ENCODE measurements around the gene BDH1. TPM values are rescaled to one million over a fixed set of nuclear protein-coding genes. Genes with fewer than 3 reads are reported as not detected.
A peak's percentile ranks its signal among the peaks of the same experiment; 100 is the strongest.

Gene BDH1
- total RNA-seq, 1 experiment from 2014 or later = 38.6 TPM

GRCh38 chr3:197559651-197560050 lies 3.9 kb upstream of the BDH1 start:
- no peak for TF ChIP-seq CTCF (IDR thresholded peaks at IDR 0.05; ENCODE audit: unreplicated experiment)
- BruUV-seq (replicated peaks) = no TSS peak
- no peaks in the 10 kb centered on the region for H3K36me3 Mint-ChIP-seq (ENCODE audit: insufficient read depth, unreplicated experiment)
- H3K4me3 Mint-ChIP-seq (ENCODE audit: unreplicated experiment) = no peak overlapping the region
- peaks cover 4% of the 10 kb centered on the region for H3K4me1 Mint-ChIP-seq (ENCODE audit: insufficient read depth, unreplicated experiment)
- peaks cover 15% of the 10 kb centered on the region for H3K9me3 Mint-ChIP-seq (ENCODE audit: unreplicated experiment)
- no peak overlapping the region for H3K27ac Mint-ChIP-seq (ENCODE audit: low read depth, unreplicated experiment)
- ChIA-PET CTCF (interaction anchor here (0.5 to 1.6 kb wide), 2 partner anchors 40 to 368 kb away, joined by 3 to 4 read pairs; no protein-coding TSS in a partner anchor), POLR2A (no interaction called here)
- intact Hi-C loops (cut with micrococcal nuclease) = no loop called here
- H3K27me3 Mint-ChIP-seq (ENCODE audit: insufficient read depth, unreplicated experiment) = peaks cover 28% of the 10 kb centered on the region
- no peak for DNase-seq (ENCODE audit: unreplicated experiment)

GRCh38 chr3:197554562-197555280 lies 1.0 kb downstream of the BDH1 start:
- intact Hi-C loops (cut with micrococcal nuclease) = loop anchor here (1.0 to 2.0 kb wide), 2 partner anchors 20 to 38 kb away; no protein-coding TSS in a partner anchor
- ChIA-PET CTCF (interaction anchor here (0.6 to 1.5 kb wide), 5 partner anchors 12 to 298 kb away, joined by 3 to 5 read pairs (median 3); no protein-coding TSS in a partner anchor), POLR2A (interaction anchor here (0.6 to 4.9 kb wide), 12 partner anchors 12 to 655 kb away, joined by 3 to 34 read pairs (median 3); no protein-coding TSS in a partner anchor)
- Mint-ChIP-seq H3K36me3 (ENCODE audit: insufficient read depth, unreplicated experiment) (no peaks in the 10 kb centered on the region), H3K27me3 (ENCODE audit: insufficient read depth, unreplicated experiment) (peaks cover 11% of the 10 kb centered on the region), H3K9me3 (ENCODE audit: unreplicated experiment) (no peaks in the 10 kb centered on the region), H3K27ac (ENCODE audit: low read depth, unreplicated experiment) (peak overlapping the region; percentile 81), H3K4me1 (ENCODE audit: insufficient read depth, unreplicated experiment) (peaks cover 22% of the 10 kb centered on the region), H3K4me3 (ENCODE audit: unreplicated experiment) (peak overlapping the region; percentile 85)
- peak; percentile 96 for DNase-seq (ENCODE audit: unreplicated experiment)
- peak; percentile 49 for TF ChIP-seq CTCF (IDR thresholded peaks at IDR 0.05; ENCODE audit: unreplicated experiment)
- BruUV-seq (replicated peaks) = no TSS peak

- H3K27me3 Mint-ChIP-seq (ENCODE audit: insufficient read depth, unreplicated experiment) = peaks cover 11% of the 10 kb centered on the region
- DNase-seq (ENCODE audit: unreplicated experiment) = no peak
- H3K4me3 Mint-ChIP-seq (ENCODE audit: unreplicated experiment) = peak overlapping the region; percentile 85
- no peaks in the 10 kb centered on the region for H3K9me3 Mint-ChIP-seq (ENCODE audit: unreplicated experiment)
- H3K4me1 Mint-ChIP-seq (ENCODE audit: insufficient read depth, unreplicated experiment) = peaks cover 22% of the 10 kb centered on the region
- no peaks in the 10 kb centered on the region for H3K36me3 Mint-ChIP-seq (ENCODE audit: insufficient read depth, unreplicated experiment)
- BruUV-seq (replicated peaks) = no TSS peak
- H3K27ac Mint-ChIP-seq (ENCODE audit: low read depth, unreplicated experiment) = peak overlapping the region; percentile 81
- POLR2A ChIA-PET = interaction anchor here (0.6 to 4.9 kb wide), 6 partner anchors 14 to 598 kb away, joined by 3 to 34 read pairs (median 3); no protein-coding TSS in a partner anchor
- CTCF ChIA-PET = interaction anchor here (0.6 to 1.5 kb wide), 5 partner anchors 12 to 297 kb away, joined by 3 to 5 read pairs (median 3); no protein-coding TSS in a partner anchor
- intact Hi-C loops (cut with micrococcal nuclease) = loop anchor here (1.0 to 2.0 kb wide), 2 partner anchors 20 to 37 kb away; no protein-coding TSS in a partner anchor
- no peak for TF ChIP-seq CTCF (IDR thresholded peaks at IDR 0.05; ENCODE audit: unreplicated experiment)
Observed at GRCh38 chr3:197554196-197554561, 1.6 kb downstream of the BDH1 start.

GRCh38 chr3:197552198-197552597 lies 3.6 kb downstream of the BDH1 start:
- Mint-ChIP-seq H3K9me3 (ENCODE audit: unreplicated experiment) (no peaks in the 10 kb centered on the region), H3K4me1 (ENCODE audit: insufficient read depth, unreplicated experiment) (peaks cover 22% of the 10 kb centered on the region), H3K27ac (ENCODE audit: low read depth, unreplicated experiment) (no peak overlapping the region), H3K36me3 (ENCODE audit: insufficient read depth, unreplicated experiment) (no peaks in the 10 kb centered on the region), H3K4me3 (ENCODE audit: unreplicated experiment) (no peak overlapping the region), H3K27me3 (ENCODE audit: insufficient read depth, unreplicated experiment) (peaks cover 6% of the 10 kb centered on the region)
- intact Hi-C loops (cut with micrococcal nuclease) = no loop called here
- TF ChIP-seq CTCF (IDR thresholded peaks at IDR 0.05; ENCODE audit: unreplicated experiment) = no peak
- no TSS peak for BruUV-seq (replicated peaks)
- CTCF ChIA-PET = interaction anchor here (0.6 kb wide), 1 partner anchor 1048 kb away, joined by 3 read pairs; no protein-coding TSS in a partner anchor
- POLR2A ChIA-PET = interaction anchor here (4.9 kb wide), 1 partner anchor 18 kb away, joined by 34 read pairs; no protein-coding TSS in a partner anchor
- no peak for DNase-seq (ENCODE audit: unreplicated experiment)
